HCT116 (cell line): Measurements from ENCODE around the gene RGL3.

Experiments used
- ELF1 ChIP-seq: IDR thresholded peaks from 2 replicates; pipeline ENCODE4 v1.6.1; 2012; ENCODE audit warnings: low read depth, borderline replicate concordance
- POLR2AphosphoS5 ChIP-seq: IDR thresholded peaks from 2 replicates; pipeline ENCODE4 v1.6.1; 2011; ENCODE audit warnings: mild to moderate bottlenecking, low read depth, low read length, moderate library complexity

DNA sequence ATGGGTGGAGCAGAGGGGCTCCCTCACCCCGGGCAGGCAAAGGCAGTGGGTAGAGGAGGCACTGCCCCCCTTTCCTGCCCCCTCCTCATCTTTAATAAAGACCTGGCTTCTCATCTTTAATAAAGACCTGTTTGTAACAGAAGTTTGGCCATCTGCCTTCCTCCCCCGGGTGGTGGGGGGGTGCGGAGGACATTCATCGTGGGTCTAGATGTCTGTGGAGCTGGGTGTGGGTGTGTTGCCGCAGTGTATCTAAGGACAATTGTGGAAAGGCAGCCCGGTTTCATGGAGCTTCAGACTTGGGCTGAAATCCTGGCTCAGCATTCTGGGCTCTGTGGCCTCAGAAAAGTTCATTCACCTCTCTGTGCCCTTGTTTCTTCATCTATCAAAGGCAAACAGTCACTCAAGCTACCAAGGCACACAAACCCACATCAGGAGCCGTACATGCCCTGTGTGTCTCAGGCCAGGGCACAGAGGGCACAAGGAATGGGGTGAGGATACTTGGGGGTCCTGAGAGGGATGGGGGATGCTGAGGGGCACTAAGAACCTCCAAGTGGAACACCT lies 53.5 kb downstream of the RGL3 start:
- TF ChIP-seq ELF1 (no peak), POLR2AphosphoS5 (no peak)
